GM12874 (cell line): Measurements from ENCODE around the gene LEMD1.
A peak's percentile ranks its signal among the peaks of the same experiment; 100 is the strongest.

Experiments used
- TF ChIP-seq, protein P1 (sequence below): IDR thresholded peaks from 2 replicates; pipeline ENCODE4 v1.5.1; 2011; ENCODE audit warnings: low read depth, mild to moderate bottlenecking, control low read depth, low read length, moderate library complexity; ENCODE audit not compliant: insufficient read depth

Gene LEMD1

DNA sequence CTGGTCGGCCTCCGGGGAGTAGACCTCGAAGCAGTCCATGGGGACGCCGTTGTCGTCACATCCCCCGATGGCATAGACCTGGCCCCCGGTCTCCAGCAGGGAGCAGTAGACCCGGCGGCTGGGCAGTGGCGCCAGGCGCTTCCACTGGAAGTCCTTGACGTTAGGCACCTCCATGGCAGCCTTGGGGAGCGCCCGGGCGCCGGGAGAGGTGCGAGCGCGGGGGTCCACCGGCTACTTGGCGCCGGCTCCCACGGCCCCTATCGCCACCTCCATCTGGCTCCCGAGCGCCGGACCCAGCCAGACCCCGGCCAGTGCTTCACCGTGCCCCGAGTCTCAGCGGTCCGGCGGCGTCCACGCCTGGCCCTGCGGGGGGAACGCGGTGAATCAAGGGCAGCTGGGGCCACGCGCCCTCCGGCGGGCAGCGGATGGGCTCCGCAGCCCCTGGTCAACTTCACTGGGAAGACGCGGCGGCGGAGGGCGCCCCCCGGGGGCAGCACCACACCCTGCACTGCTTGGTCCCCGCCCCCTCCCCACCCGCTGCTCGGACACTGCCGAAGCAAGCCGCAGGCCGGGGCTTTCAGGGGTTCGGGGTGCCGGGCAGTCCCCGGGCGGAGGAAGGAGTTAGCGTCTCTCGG lies 78.3 kb downstream of the LEMD1 start:
- TF ChIP-seq, protein P1, sequence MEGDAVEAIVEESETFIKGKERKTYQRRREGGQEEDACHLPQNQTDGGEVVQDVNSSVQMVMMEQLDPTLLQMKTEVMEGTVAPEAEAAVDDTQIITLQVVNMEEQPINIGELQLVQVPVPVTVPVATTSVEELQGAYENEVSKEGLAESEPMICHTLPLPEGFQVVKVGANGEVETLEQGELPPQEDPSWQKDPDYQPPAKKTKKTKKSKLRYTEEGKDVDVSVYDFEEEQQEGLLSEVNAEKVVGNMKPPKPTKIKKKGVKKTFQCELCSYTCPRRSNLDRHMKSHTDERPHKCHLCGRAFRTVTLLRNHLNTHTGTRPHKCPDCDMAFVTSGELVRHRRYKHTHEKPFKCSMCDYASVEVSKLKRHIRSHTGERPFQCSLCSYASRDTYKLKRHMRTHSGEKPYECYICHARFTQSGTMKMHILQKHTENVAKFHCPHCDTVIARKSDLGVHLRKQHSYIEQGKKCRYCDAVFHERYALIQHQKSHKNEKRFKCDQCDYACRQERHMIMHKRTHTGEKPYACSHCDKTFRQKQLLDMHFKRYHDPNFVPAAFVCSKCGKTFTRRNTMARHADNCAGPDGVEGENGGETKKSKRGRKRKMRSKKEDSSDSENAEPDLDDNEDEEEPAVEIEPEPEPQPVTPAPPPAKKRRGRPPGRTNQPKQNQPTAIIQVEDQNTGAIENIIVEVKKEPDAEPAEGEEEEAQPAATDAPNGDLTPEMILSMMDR: peak; percentile 19

DNA sequence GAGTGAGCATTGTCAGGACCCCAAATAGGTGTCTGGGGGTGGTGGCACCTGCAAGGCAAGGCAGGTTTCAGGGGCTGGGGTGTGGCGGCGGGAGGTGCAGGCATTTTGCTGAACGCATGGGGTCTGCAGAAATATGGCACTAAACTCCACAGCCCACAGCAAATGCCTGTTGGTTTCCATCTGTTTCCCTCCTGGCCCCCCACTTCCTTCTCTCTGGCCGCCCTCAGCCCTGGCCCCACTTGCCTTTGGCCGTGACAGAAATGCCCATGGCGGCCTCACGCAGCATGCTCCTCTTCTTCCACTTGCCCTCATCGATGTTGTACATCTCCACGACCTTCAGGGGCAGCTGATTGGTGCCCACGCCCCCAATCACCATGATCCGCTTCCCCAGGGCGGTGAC lies 78.9 kb downstream of the LEMD1 start:
- TF ChIP-seq, protein P1: no peak

DNA sequence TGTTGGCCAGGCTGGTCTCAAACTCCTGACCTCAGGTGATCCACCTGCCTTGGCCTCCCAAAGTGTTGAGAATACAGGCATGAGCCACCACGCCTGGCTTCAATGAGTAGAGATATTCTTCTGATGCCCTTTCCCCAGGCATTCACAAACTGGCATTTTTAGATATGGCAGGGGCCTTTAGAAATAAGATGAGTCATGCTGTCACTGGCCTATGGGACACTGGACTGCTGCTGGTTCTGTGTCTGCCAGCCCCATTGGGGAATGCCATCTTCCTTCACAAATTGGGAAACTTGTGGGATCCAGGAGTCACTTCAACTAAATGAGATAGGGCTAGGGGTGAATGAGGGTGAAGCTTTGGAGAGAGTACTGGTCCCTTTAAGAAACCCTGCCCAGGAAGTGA lies 81.2 kb downstream of the LEMD1 start:
- TF ChIP-seq, protein P1: no peak

DNA sequence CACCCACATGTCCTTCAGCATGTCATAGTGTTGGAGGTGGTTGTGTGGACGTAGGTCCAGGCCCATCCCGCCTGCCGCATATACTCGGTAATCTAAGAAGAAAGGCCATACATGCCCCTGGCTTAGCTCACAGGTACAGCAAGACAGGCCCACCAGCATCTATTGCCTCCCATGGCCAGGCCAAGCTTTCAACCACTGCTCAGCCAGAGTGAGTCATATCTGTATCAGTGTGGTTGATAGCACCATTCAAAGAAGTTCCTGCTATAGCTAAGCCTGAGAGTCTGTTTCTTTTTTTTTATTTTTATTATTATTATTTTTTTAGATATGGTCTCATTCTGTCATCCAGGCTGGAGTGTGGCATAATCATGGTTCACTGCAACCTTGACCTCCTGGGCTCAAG lies 82.1 kb downstream of the LEMD1 start:
- TF ChIP-seq, protein P1: no peak

DNA sequence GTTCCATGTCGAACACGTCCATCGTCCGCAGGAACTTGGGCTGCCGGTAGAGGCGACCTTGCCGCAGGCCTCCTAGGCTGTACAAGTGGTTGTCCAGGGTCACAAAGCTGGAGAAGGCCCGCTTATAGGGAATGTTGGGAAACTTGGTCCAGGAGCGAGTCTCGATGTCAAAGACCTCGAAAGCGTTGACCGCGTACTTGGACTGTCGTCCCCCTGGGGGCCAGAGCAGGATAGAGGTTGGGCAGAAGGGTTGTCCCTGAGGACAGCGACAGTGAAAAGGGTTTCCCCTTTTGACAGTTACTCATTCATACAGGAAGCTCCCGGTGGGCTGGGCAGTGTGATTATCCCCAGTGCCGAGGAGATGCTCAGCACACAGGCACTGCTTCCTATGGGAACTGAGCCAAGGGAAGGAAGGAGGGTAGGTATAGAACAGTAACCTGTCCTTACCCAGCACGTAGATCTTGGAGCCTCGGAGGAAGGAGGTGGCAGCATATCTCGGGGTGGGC lies 82.6 kb downstream of the LEMD1 start:
- TF ChIP-seq, protein P1: no peak

DNA sequence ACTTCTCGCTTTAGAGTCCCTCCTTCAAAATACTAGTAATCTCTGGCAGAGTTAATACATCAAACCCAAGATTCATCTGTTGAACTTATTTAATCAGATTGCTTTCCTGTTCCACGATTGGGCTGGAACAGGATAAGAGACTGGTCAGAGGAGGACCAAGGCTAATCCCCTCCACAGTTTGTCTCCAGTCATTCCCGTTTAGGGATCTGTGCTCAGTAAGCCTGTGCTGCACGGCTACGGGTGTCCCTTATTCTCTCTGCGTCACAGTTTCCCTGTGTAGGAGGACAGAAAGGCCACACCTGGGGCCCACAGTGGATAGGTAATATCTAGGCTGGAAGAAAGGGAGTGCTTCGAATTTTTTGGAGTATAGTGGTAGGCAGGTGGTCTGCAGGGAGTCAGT lies 83.8 kb downstream of the LEMD1 start:
- TF ChIP-seq, protein P1: no peak

DNA sequence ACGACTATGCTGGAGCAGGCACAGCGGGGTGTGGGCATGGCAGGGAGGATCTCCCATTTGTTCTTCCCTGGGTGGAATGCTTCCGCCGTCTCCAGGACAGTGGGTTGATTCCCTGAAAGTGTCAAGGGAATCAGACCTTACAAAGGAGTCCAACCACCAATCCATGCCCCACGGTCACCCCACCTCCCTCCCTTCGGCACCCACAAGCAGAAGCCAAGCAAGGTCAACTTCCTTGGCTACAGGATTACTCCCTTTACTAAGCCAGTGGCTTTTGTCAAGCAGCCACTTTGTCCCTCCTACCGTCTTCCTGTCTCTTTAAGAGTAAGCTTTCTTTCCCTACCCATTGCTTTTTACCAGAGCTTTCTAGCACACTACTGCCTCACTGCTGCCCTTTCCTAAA lies 84.4 kb downstream of the LEMD1 start:
- TF ChIP-seq, protein P1: no peak
